ENCODE results near the gene CAMKMT.

Gene CAMKMT

GRCh38 chr2:44743473-44743872, 381.7 kb downstream of the CAMKMT start:
- DNase-seq (ENCODE audit: low read depth): no peak

GRCh38 chr2:44744961-44745892, 383.5 kb downstream of the CAMKMT start:
- DNase-seq (ENCODE audit: low read depth): no peak

DNA sequence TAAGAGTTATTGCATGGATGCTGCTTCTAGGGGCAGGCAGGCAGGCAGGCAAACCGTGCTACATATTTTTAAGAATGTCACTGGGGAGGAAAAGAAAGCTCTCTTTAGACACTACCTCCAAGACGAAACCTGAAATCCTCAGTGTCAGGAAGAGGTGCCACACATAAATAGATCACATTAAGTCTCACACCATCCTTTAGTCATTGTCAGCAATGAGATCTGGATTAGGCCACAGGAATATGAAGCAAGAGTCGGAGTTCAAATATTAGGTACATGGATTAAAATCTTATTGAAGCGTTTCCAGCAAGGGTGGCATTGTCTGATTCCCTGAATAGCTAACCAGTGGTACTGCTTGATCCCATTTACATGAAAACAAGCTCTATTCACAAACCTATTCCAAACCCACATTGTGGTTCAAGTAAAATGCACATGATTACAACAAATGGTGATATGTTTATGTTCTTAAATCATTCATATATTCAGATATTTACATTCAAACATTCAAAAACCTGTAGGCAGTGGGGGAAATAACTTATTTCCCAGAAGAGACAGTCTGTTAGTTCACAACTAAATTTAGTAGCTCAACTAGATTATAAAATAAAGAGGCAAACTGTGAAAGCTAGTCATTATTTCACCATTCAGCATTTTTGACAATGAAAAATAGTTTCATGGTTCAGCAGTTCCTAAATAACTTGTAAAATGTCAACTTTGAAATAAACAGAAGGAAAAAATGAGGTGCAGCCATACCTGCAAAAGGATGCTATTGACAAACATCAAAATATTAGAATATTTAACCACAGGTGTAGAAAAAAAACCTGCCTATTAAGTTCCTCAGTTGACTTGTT, 384.4 kb downstream of the CAMKMT start:
- DNase-seq (ENCODE audit: low read depth): no peak

GRCh38 chr2:44746856-44747615, 385.3 kb downstream of the CAMKMT start:
- DNase-seq (ENCODE audit: low read depth): no peak

DNA sequence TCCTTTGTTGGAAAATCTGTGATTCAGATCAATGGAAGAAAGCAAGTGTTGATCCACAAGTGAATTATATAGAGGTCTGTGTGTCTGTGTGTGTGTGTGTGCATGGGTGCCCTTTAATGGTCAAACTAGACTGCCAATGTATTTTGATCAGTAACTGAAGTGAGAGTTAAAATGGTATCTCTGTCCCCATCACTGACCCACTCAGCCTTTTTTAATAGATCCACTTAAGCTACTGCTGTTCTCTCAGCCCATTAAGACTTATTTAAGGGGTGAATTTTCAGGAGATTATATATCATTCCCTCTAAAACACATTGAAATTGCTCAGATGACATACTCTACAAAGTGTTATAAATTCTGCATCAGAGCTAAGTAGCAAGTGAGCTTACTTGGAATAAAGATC, 386.0 kb downstream of the CAMKMT start:
- DNase-seq (ENCODE audit: low read depth): no peak

DNA sequence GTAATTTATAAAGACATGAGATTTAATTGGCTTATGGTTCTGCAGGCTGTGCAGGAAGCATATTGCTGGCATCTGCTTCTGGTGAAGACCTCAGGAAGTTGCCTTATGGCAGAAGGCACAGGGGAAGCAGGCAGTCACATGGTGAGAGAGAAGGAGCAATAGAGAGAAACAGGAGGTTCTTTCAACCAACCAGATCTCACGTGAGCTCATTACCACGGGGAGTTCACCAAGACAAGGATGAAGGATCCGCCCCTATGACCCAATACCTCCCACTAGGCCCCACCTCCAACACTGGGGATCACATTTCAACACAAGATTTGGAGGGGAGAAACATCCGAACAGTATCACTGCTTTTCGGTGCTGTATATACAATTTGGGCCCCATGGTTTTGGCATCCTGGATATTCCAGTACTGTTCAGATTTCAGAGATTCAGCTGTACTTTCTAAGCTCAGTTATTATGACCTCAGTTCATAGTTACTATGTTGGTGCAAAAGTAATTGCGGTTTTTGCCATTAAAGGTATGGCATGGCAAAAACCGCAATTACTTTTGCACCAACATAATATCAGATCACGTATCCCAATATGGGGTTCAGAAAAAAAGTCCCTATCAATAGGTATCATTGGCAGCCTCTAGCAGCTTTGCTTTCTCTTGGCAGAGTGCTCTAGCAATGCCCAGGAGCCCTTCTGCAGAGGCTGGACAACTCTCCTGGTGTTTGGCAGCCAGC, 390.2 kb downstream of the CAMKMT start:
- DNase-seq (ENCODE audit: low read depth): no peak

DNA sequence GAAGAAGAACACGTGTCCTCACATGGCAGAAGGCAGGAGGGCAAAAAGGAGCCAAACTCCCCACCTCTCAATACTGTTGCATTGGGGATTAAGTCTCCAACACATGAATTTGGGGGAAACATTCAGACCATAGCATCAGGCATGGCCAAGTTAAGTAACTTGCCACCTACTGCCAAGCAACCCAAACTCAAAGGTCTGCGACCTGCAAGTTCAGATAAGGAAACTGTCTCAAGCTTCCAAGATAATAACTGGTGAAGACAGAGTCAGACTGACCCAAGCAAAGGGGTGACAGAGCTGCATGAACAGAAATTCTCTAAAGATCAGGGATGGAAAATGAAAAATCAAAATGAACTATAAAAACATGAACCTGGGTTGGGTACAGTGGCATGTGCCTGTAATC, 391.0 kb downstream of the CAMKMT start:
- DNase-seq (ENCODE audit: low read depth): no peak

GRCh38 chr2:44753552-44754285, 392.0 kb downstream of the CAMKMT start:
- no peak for DNase-seq (ENCODE audit: low read depth)

DNA sequence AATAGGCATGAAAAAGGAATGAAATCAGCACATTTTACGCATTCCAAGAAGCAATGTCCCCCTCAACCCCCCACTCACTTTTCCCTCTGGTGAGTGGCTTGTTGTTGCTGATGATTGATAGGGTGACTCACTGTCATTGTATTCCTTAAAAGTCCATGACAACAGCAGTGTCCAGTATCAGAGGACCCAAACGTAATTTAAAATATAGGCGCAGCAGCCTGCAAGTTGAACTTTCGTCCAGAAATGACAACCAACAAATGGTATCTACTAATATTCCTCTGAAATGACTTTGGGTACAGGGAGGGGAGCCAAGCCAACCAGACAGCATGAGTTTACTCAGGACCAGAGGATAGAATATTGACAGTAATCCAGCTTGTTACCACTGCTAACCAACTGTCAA, 396.8 kb downstream of the CAMKMT start:
- DNase-seq (ENCODE audit: low read depth): no peak

DNA sequence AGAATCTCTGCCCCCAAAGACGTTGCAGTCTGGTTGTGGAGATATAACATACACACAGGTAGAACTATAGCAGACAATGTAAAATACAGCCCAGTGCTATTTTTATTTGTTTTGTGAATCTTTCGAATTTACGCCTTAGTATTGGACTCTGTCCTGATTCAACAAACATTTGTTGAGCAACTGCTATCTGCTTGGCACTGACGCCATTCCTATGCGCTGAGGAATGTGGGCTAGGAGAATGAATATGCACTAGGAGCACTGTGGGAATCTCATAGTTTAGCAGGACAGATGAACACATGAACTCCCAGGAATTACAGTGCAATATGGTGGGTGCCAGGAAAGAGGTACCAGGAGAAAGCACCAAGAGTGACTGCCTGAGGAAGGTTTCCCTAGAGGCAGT, 398.1 kb downstream of the CAMKMT start:
- no peak for DNase-seq (ENCODE audit: low read depth)

DNA sequence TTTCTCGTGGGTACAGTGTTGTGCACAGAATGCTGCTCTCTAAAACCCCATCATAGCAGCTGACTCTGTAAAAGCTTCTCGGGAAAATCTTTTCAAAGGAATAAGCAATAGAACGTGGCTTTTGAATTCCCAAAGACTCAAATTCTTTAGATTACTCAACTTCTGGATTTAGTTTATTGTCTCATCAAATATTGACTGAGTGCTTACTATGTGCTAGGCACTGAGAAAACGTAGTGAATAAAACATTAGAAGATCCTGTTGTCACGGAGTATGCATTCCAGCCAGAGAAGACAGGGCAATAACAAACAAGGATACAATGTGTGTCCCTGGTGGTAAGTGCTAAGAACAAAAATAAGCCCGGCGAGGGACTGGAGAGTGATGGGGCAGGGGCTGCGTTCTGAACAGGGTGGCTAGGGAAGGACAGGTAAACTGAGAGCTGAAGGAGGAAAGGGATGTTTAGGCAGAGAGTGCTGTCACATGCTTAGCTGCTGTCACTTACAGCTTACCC, 401.6 kb downstream of the CAMKMT start:
- DNase-seq (ENCODE audit: low read depth): no peak

- DNase-seq (ENCODE audit: low read depth): no peak
Observed at GRCh38 chr2:44766220-44766619, 404.5 kb downstream of the CAMKMT start.

DNA sequence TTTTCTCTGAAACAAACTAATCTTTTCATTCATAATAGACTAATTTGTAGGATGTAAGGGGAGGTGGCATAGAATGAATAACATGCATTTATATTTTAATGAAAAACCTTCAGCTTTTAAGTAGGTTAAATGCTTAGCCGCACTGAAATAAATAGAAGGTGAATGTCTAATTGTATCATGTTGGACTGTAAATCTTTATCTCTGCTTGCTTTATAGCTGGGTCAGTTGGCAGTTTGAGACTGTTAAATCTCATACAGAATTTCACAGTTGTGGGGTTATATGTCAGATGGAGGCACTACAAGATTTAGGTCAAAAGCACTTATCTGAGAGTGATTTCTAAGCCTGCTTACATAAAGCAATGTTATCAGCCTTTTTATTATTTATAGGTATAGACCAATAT, 405.0 kb downstream of the CAMKMT start:
- no peak for DNase-seq (ENCODE audit: low read depth)

GRCh38 chr2:44767691-44768090, 405.9 kb downstream of the CAMKMT start:
- no peak for DNase-seq (ENCODE audit: low read depth)

- no peak for DNase-seq (ENCODE audit: low read depth)
Observed at GRCh38 chr2:44768438-44769236, 406.9 kb downstream of the CAMKMT start.

- no peak for DNase-seq (ENCODE audit: low read depth)
Observed at GRCh38 chr2:44769349-44770011, 407.7 kb downstream of the CAMKMT start.

DNA sequence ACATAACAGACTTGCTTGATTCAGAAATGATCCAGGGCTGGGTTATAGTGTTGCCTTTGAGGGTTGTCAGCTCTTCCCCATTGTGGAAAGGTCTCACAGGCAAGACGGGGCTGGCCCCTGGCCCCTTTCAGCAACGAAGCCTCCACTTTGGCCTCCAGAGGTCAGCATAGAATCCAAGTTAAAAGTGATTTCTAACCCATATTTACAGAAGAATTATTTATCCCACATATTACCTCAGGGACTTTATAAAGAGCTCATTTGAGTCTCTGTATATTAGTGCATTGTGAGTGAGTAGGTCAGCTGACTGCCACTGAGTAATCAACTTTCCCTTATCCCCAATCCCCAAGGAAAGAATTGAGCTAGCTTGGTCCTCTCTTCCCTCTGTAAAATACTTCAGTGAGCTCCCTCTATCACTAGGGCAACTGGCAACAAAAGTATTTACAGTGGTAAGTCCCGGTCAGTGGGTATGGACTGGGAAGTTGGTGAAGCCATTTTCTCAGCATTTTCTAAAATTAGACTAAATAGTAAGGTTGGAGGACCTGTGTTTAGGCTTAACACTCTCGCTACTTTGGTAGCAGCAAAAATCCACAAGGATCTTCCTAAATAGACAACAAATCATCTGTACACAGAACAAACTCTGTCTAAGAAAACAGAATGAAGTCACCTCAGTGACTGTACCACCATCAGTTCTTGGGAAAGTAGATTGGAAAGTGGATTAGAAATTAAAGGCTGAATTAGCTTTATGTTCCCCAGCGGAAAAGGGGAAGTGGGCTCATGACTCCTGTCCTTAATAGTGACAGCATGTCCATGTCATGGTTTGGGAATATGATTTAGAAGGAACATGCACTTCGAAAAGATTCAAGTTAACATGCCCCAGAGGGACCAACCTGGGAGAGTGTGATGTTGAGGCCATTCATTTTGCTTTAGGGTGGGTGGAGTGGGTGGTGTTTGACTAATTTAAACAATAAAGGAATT, 408.8 kb downstream of the CAMKMT start:
- DNase-seq (ENCODE audit: low read depth): no peak

- no peak for DNase-seq (ENCODE audit: low read depth)
Observed at GRCh38 chr2:44771522-44771921, 409.8 kb downstream of the CAMKMT start.
